ENCODE measurements around the gene TBC1D10B. TPM values are rescaled to one million over a fixed set of nuclear protein-coding genes. Genes with fewer than 3 reads are reported as not detected.

TBC1D10B gene
- total RNA-seq, result 24.4 TPM
- long read RNA-seq, transcript TBC1D10B-201 (9 exons, 3,350 nt), result major isoform, 76 of 98 reads
- long read RNA-seq, partial matches to known transcripts, result 13 of 98 reads
- long read RNA-seq, other reads (novel, unspliced or antisense), result 9 of 98 reads

- ATAC-seq (ENCODE audit: poor library complexity) (peak; percentile 88), DNase-seq (peak; percentile 97)
- intact Hi-C loops (cut with DNase I), result no loop called here
Measured at GRCh38 chr16:30370456-30371247, at the start of gene TBC1D10B. Gene TBC1D10B, minus strand, starts transcription at chr16:30370494. Its CDS starts 311 bp downstream, at chr16:30370183.

- intact Hi-C loops (cut with DNase I), result loop anchor here (10.0 kb wide), 1 partner anchor 324 kb away; the partner anchor contains the start of genes TBX6 and YPEL3
- DNase-seq (no peak), ATAC-seq (ENCODE audit: poor library complexity) (no peak)
Measured at GRCh38 chr16:30418350-30419181, 48.3 kb upstream of the TBC1D10B start.

- ATAC-seq (ENCODE audit: poor library complexity) (peak; percentile 97), DNase-seq (peak; percentile 92)
- intact Hi-C loops (cut with DNase I), result loop anchor here (10.0 kb wide), 1 partner anchor 323 kb away; the partner anchor contains the start of genes TBX6 and YPEL3
Measured at GRCh38 chr16:30417529-30418349, 47.4 kb upstream of the TBC1D10B start.

- ATAC-seq (ENCODE audit: poor library complexity) (no peak), DNase-seq (no peak)
- intact Hi-C loops (cut with DNase I), result loop anchor here (10.0 kb wide), 1 partner anchor 322 kb away; the partner anchor contains the start of genes TBX6 and YPEL3
Measured at GRCh38 chr16:30416624-30417528, 46.6 kb upstream of the TBC1D10B start.

- ATAC-seq (ENCODE audit: poor library complexity) (no peak), DNase-seq (no peak)
- intact Hi-C loops (cut with DNase I), result loop anchor here (10.0 kb wide), 1 partner anchor 321 kb away; the partner anchor contains the start of genes TBX6 and YPEL3
Measured at GRCh38 chr16:30416047-30416603, 45.8 kb upstream of the TBC1D10B start.

GRCh38 chr16:30414159-30414558 is 43.9 kb upstream of the TBC1D10B start:
- ATAC-seq (ENCODE audit: poor library complexity) (no peak), DNase-seq (no peak)
- intact Hi-C loops (cut with DNase I), result loop anchor here (10.0 kb wide), 1 partner anchor 319 kb away; the partner anchor contains the start of genes TBX6 and YPEL3

GRCh38 chr16:30413112-30413806 is 43.0 kb upstream of the TBC1D10B start:
- intact Hi-C loops (cut with DNase I), result loop anchor here (10.0 kb wide), 1 partner anchor 318 kb away; the partner anchor contains the start of genes TBX6 and YPEL3
- no peak for DNase-seq
- no peak for ATAC-seq (ENCODE audit: poor library complexity)

- ATAC-seq (ENCODE audit: poor library complexity) (peak; percentile 79), DNase-seq (peak; percentile 93)
- intact Hi-C loops (cut with DNase I), result loop anchor here (10.0 kb wide), 2 partner anchors 55 to 315 kb away; partner anchors contain the start of genes CD2BP2, TBX6 and YPEL3
Measured at GRCh38 chr16:30409125-30410060, 39.1 kb upstream of the TBC1D10B start.

- intact Hi-C loops (cut with DNase I), result loop anchor here (10.0 kb wide), 1 partner anchor 53 kb away; the partner anchor contains the start of gene CD2BP2
- ATAC-seq (ENCODE audit: poor library complexity), result peak; percentile 26
Measured at GRCh38 chr16:30407804-30408534, 37.7 kb upstream of the TBC1D10B start.

GRCh38 chr16:30407102-30407803 is 37.0 kb upstream of the TBC1D10B start, which contains the start of gene ZNF771:
Gene ZNF771, plus strand, starts transcription at chr16:30407606. Its CDS starts 448 bp downstream, at chr16:30408054.
- ATAC-seq (ENCODE audit: poor library complexity), result peak; percentile 98
- peak; percentile 97 for DNase-seq
- intact Hi-C loops (cut with DNase I), result loop anchor here (10.0 kb wide), 1 partner anchor 52 kb away; the partner anchor contains the start of gene CD2BP2

More at GRCh38 chr16:30407804-30408534, 37.7 kb upstream of the TBC1D10B start:
- no peak for DNase-seq

GRCh38 chr16:30406795-30407101 is 36.5 kb upstream of the TBC1D10B start:
- DNase-seq (no peak), ATAC-seq (ENCODE audit: poor library complexity) (no peak)
- intact Hi-C loops (cut with DNase I), result loop anchor here (10.0 kb wide), 1 partner anchor 52 kb away; the partner anchor contains the start of gene CD2BP2

GRCh38 chr16:30401768-30402425 is 31.6 kb upstream of the TBC1D10B start:
- intact Hi-C loops (cut with DNase I), result loop anchor here (10.0 kb wide), 1 partner anchor 47 kb away; the partner anchor contains the start of gene CD2BP2
- no peak for ATAC-seq (ENCODE audit: poor library complexity)
- DNase-seq, result no peak

Measured in Right ventricle myocardium superior (tissue), 1 donor.